PC-3 (cell line): ENCODE measurements around the gene NEDD4L. TPM values are rescaled to one million over a fixed set of nuclear protein-coding genes. Genes with fewer than 3 reads are reported as not detected.

ENCODE experiments used
- ATAC-seq: fragments of 200-7000 bp; cut with Tn5 transposase; 2 replicates; pipeline ENCODE4 v1.9.1; 2020; ENCODE audit warnings: mild to moderate bottlenecking, moderate library complexity
- BruUV-seq: library from RNA; stranded (reverse); fragments of 400-500 nt; replicated peaks from 2 replicates; lab custom pipeline; 2021; lab: Mats Ljungman, UMichigan
- CTCF ChIA-PET: fragments of 300-600 bp; sonication (Branson Sonifier 250); formaldehyde crosslinking; loops from one replicate; lab custom pipeline; 2022; ENCODE audit warnings: antibody characterized with exemption; lab: Charles Lee
- POLR2A ChIA-PET: fragments of 300-600 bp; sonication (Branson Sonifier 250); formaldehyde crosslinking; loops from one replicate; lab custom pipeline; 2022; ENCODE audit warnings: antibody characterized with exemption; ENCODE audit not compliant: unreplicated experiment; lab: Charles Lee
- DNase-seq: peaks from one replicate; pipeline ENCODE4 v3.0.0-alpha.2; 2015
- H2AFZ ChIP-seq: fragments of 300-600 bp; sonication (generic); 2 replicates; pipeline ENCODE4 v1.6.0; 2016; ENCODE audit warnings: antibody characterized with exemption, low read length
- H3F3A ChIP-seq: fragments of 300-600 bp; sonication (generic); one replicate; pipeline ENCODE4 v1.6.0; 2017; ENCODE audit warnings: antibody characterized with exemption, low read length, control low read depth, mild to moderate bottlenecking; ENCODE audit not compliant: unreplicated experiment
- H3K27ac ChIP-seq: fragments of 300-600 bp; sonication (generic); 2 replicates; pipeline ENCODE4 v1.5.1; 2016; ENCODE audit warnings: mild to moderate bottlenecking, low read length
- H3K27me3 ChIP-seq: fragments of 300-600 bp; sonication (generic); 2 replicates; pipeline ENCODE4 v1.6.1; 2016; ENCODE audit warnings: low read length, mixed read lengths
- H3K36me3 ChIP-seq: fragments of 300-600 bp; sonication (generic); 2 replicates; pipeline ENCODE4 v1.6.1; 2016; ENCODE audit warnings: low read depth, mixed run types, low read length, mixed read lengths
- H3K4me1 ChIP-seq: fragments of 300-600 bp; sonication (generic); 2 replicates; pipeline ENCODE4 v1.5.1; 2016; ENCODE audit warnings: low read length; ENCODE audit not compliant: insufficient read depth
- H3K4me2 ChIP-seq: fragments of 300-600 bp; sonication (generic); 2 replicates; pipeline ENCODE4 v1.6.0; 2016; ENCODE audit warnings: low read length
- H3K4me3 ChIP-seq: fragments of 300-600 bp; sonication (generic); 2 replicates; pipeline ENCODE4 v1.5.1; 2016; ENCODE audit warnings: mild to moderate bottlenecking, low read length, mixed read lengths
- H3K79me2 ChIP-seq: fragments of 300-600 bp; sonication (generic); 2 replicates; pipeline ENCODE4 v1.6.1; 2017; ENCODE audit warnings: low read length, mixed read lengths
- H3K9ac ChIP-seq: fragments of 300-600 bp; sonication (generic); 2 replicates; pipeline ENCODE4 v1.6.0; 2016; ENCODE audit warnings: mild to moderate bottlenecking, low read length
- H3K9me2 ChIP-seq: fragments of 300-600 bp; sonication (generic); replicated peaks from 2 replicates; pipeline ENCODE4 v1.6.1; 2016; ENCODE audit warnings: mixed run types, low read length, mixed read lengths
- H3K9me3 ChIP-seq: fragments of 300-600 bp; sonication (generic); 2 replicates; pipeline ENCODE4 v1.6.1; 2016; ENCODE audit warnings: low read length, mixed read lengths
- H4K20me1 ChIP-seq: fragments of 300-600 bp; sonication (generic); 2 replicates; pipeline ENCODE4 v1.6.1; 2016; ENCODE audit warnings: low read length, mixed read lengths
- EZH2 ChIP-seq: fragments of 300-600 bp; sonication (generic); IDR thresholded peaks from one replicate; pipeline ENCODE4 v1.6.1; 2017; ENCODE audit warnings: antibody characterized with exemption, mild to moderate bottlenecking, low read length; ENCODE audit not compliant: unreplicated experiment
- EZH2phosphoT487 ChIP-seq: fragments of 300-600 bp; sonication (generic); IDR thresholded peaks from 2 replicates; pipeline ENCODE4 v1.6.1; 2018; ENCODE audit warnings: mild to moderate bottlenecking, antibody characterized with exemption, low read length, borderline replicate concordance
- intact Hi-C: fragments of 100-400 bp; cut with micrococcal nuclease; formaldehyde crosslinking; loops from 2 replicates; pipeline ENCODE4 v1.9.0; 2023
- total RNA-seq: library from RNA; depleted of rRNA; stranded (reverse); fragments of >200 nt; gene quantifications from 2 replicates; pipeline ENCODE4 v1.2.3, GENCODE V29; 2014
- TF ChIP-seq, protein P1 (sequence below): fragments of 300-600 bp; sonication (generic); conservative IDR thresholded peaks from 2 replicates; pipeline ENCODE4 v1.5.1; 2017; ENCODE audit warnings: antibody characterized with exemption, low read depth, mild to moderate bottlenecking, low read length

The NEDD4L gene
- total RNA-seq, 1 experiment from 2014 or later: 105 TPM

DNA sequence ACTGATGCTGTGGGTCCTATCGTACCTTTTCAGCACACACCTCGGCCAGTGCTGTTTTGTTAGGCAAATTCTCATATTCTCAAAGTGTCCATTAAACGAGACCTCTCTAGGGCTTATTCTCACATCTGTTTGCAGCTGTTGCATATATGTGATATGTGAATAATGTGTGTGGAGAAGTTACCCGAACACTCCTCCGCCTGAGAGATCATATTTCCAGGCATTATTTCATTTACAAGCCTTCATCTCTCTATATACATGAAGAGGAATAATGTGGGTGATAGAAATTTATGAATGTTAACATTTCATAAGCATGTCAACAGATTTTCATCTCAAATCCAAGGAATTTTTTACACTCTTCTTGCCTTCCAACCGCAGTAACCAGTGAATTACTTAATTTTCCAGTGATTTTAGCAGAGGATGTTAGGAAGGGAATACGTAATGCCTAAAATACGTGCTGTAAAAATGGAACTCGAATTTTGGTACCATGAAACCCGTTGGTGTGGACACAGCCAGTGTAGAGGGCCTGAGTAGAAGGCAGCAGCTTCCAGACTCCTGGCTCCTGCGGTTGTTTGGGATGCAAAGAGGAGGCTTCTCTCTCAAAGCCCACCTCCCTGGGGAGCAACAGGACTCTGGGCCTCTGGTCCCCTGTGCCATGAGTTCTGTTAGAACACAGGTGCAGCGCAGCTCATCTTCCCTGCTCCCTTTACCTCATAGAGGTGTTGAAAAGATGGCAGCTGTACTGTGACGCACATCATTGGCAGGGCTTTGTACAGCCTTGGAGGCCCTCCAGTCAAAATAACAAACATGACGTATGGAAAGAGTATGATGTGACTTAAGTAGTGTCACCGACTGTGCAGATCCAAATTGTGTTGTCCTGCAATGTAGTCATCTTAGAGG, 280.1 kb downstream of the NEDD4L start:
- no TSS peak for BruUV-seq
- DNase-seq: no peak

GRCh38 chr18:58324824-58325480, 280.9 kb downstream of the NEDD4L start:
- Histone ChIP-seq H2AFZ (no peak overlapping the region), H3K79me2 (peaks cover 12% of the 10 kb centered on the region), H3K27me3 (no peaks in the 10 kb centered on the region), H3F3A (no peaks in the 10 kb centered on the region), H3K4me1 (peaks cover 11% of the 10 kb centered on the region), H3K27ac (no peak overlapping the region), H3K9ac (no peak overlapping the region), H3K36me3 (peaks cover 29% of the 10 kb centered on the region), H3K9me3 (no peaks in the 10 kb centered on the region), H4K20me1 (no peaks in the 10 kb centered on the region), H3K9me2 (no peaks in the 10 kb centered on the region), H3K4me2 (no peak overlapping the region), H3K4me3 (no peak overlapping the region)
- DNase-seq (no peak), ATAC-seq (no peak)
- ChIA-PET POLR2A (no interaction called here), CTCF (interaction anchor here (0.6 kb wide), 1 partner anchor 176 kb away, joined by 4 read pairs; no protein-coding TSS in a partner anchor)
- TF ChIP-seq, protein P1, sequence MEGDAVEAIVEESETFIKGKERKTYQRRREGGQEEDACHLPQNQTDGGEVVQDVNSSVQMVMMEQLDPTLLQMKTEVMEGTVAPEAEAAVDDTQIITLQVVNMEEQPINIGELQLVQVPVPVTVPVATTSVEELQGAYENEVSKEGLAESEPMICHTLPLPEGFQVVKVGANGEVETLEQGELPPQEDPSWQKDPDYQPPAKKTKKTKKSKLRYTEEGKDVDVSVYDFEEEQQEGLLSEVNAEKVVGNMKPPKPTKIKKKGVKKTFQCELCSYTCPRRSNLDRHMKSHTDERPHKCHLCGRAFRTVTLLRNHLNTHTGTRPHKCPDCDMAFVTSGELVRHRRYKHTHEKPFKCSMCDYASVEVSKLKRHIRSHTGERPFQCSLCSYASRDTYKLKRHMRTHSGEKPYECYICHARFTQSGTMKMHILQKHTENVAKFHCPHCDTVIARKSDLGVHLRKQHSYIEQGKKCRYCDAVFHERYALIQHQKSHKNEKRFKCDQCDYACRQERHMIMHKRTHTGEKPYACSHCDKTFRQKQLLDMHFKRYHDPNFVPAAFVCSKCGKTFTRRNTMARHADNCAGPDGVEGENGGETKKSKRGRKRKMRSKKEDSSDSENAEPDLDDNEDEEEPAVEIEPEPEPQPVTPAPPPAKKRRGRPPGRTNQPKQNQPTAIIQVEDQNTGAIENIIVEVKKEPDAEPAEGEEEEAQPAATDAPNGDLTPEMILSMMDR: no peak
- BruUV-seq: no TSS peak
- intact Hi-C loops: loop anchor here (5.0 kb wide), 1 partner anchor 443 kb away; no protein-coding TSS in a partner anchor

More for the DNA sequence above, 280.1 kb downstream of the NEDD4L start:
- Histone ChIP-seq H3K9me3 (no peaks in the 10 kb centered on the region), H3F3A (no peaks in the 10 kb centered on the region), H4K20me1 (no peaks in the 10 kb centered on the region), H3K9me2 (no peaks in the 10 kb centered on the region), H2AFZ (no peak overlapping the region), H3K4me3 (no peak overlapping the region), H3K4me1 (peaks cover 11% of the 10 kb centered on the region), H3K79me2 (peaks cover 20% of the 10 kb centered on the region), H3K9ac (no peak overlapping the region), H3K4me2 (no peak overlapping the region), H3K27ac (no peak overlapping the region), H3K36me3 (peaks cover 28% of the 10 kb centered on the region), H3K27me3 (no peaks in the 10 kb centered on the region)
- POLR2A ChIA-PET: no interaction called here
- CTCF ChIA-PET: no interaction called here
- no peak for ATAC-seq
- intact Hi-C loops: loop anchor here (2.0 to 5.0 kb wide), 5 partner anchors 61 to 442 kb away; no protein-coding TSS in a partner anchor
- TF ChIP-seq EZH2phosphoT487 (no peak), EZH2 (no peak)
- TF ChIP-seq, protein P1: no peak
